ENCODE measurements around the gene C11orf42.

- no peak for TF ChIP-seq EP300 (IDR thresholded peaks at IDR 0.05)
- no peak for TF ChIP-seq POLR2A (IDR thresholded peaks at IDR 0.05)
- no peak for TF ChIP-seq CTCF (IDR thresholded peaks at IDR 0.05)
Measured at GRCh38 chr11:6225024-6225423, 19.7 kb downstream of the C11orf42 start.

Measured in ovary (tissue), 3 donors.